H9 (cell line): Measurements from ENCODE around the gene ST6GAL1. TPM values are rescaled to one million over a fixed set of nuclear protein-coding genes. Genes with fewer than 3 reads are reported as not detected.
A peak's percentile ranks its signal among the peaks of the same experiment; 100 is the strongest.
"Not testable (repeated sequence)": the region's sequence is repeated elsewhere in the genome, so short reads cannot be mapped to it uniquely, and the experiment has no call there.

ENCODE experiments used
- DNase-seq: peaks from one replicate; pipeline ENCODE4 v3.0.0-alpha.2; 2017
- H2AFZ ChIP-seq: one replicate; pipeline ENCODE4 v1.6.1; 2013; ENCODE audit warnings: mild to moderate bottlenecking, low read length, control low read depth, moderate library complexity
- H2AK5ac ChIP-seq: 2 replicates; pipeline ENCODE4 v1.6.1; 2013; ENCODE audit warnings: low read length, control low read depth, mixed read lengths; ENCODE audit not compliant: insufficient read length
- H2BK120ac ChIP-seq: one replicate; pipeline ENCODE4 v1.6.1; 2013; ENCODE audit warnings: low read depth, mild to moderate bottlenecking, low read length, control low read depth, inconsistent platforms; ENCODE audit not compliant: poor library complexity, severe bottlenecking
- H2BK12ac ChIP-seq: 2 replicates; pipeline ENCODE4 v1.6.1; 2013; ENCODE audit warnings: low read length, control low read depth, mixed read lengths, low read depth; ENCODE audit not compliant: insufficient read length
- H2BK15ac ChIP-seq: 2 replicates; pipeline ENCODE4 v1.6.1; 2013; ENCODE audit warnings: low read depth, low read length, control low read depth
- H2BK20ac ChIP-seq: one replicate; pipeline ENCODE4 v1.6.1; 2013; ENCODE audit warnings: low read depth, mild to moderate bottlenecking, low read length, control low read depth, inconsistent platforms; ENCODE audit not compliant: poor library complexity, severe bottlenecking
- H2BK5ac ChIP-seq: 2 replicates; pipeline ENCODE4 v1.6.1; 2013; ENCODE audit warnings: low read length, control low read depth, mixed read lengths; ENCODE audit not compliant: insufficient read length
- H3K14ac ChIP-seq: 2 replicates; pipeline ENCODE4 v1.6.1; 2013; ENCODE audit warnings: low read length, control low read depth; ENCODE audit not compliant: insufficient read depth
- H3K18ac ChIP-seq: 2 replicates; pipeline ENCODE4 v1.6.1; 2013; ENCODE audit warnings: low read depth, mild to moderate bottlenecking, mixed read lengths, low read length, control low read depth; ENCODE audit not compliant: insufficient read length
- H3K23ac ChIP-seq: 2 replicates; pipeline ENCODE4 v1.6.1; 2013; ENCODE audit warnings: low read length, control low read depth, mixed read lengths, low read depth; ENCODE audit not compliant: insufficient read length
- H3K23me2 ChIP-seq: 2 replicates; pipeline ENCODE4 v1.6.1; 2013; ENCODE audit warnings: low read depth, mild to moderate bottlenecking, mixed read lengths, low read length, control low read depth; ENCODE audit not compliant: insufficient read length, poor library complexity, severe bottlenecking
- H3K27ac ChIP-seq: 2 replicates; pipeline ENCODE4 v1.5.1; 2013; ENCODE audit warnings: low read length, control low read depth, mixed read lengths, low read depth; ENCODE audit not compliant: insufficient read length
- H3K27me3 ChIP-seq: 2 replicates; pipeline ENCODE4 v1.6.1; 2013; ENCODE audit warnings: low read length, control low read depth, inconsistent platforms; ENCODE audit not compliant: insufficient read depth
- H3K4ac ChIP-seq: 2 replicates; pipeline ENCODE4 v1.6.1; 2013; ENCODE audit warnings: low read depth, mild to moderate bottlenecking, control low read depth, inconsistent platforms, low read length, moderate library complexity
- H3K4me1 ChIP-seq: 2 replicates; pipeline ENCODE4 v1.6.1; 2013; ENCODE audit warnings: low read length, control low read depth, inconsistent platforms; ENCODE audit not compliant: insufficient read depth
- H3K4me2 ChIP-seq: 2 replicates; pipeline ENCODE4 v1.6.1; 2013; ENCODE audit warnings: low read length, control low read depth, mixed read lengths; ENCODE audit not compliant: insufficient read length, insufficient read depth
- H3K56ac ChIP-seq: 2 replicates; pipeline ENCODE4 v1.6.1; 2013; ENCODE audit warnings: low read depth, mild to moderate bottlenecking, mixed read lengths, low read length, control low read depth; ENCODE audit not compliant: insufficient read length
- H3K79me1 ChIP-seq: 2 replicates; pipeline ENCODE4 v1.6.1; 2013; ENCODE audit warnings: low read depth, mild to moderate bottlenecking, moderate library complexity, low read length, control low read depth, inconsistent platforms; ENCODE audit not compliant: insufficient read depth, poor library complexity, severe bottlenecking
- H3K79me2 ChIP-seq: 2 replicates; pipeline ENCODE4 v1.6.1; 2013; ENCODE audit warnings: low read length, control low read depth, inconsistent platforms; ENCODE audit not compliant: insufficient read depth
- H3K9ac ChIP-seq: 2 replicates; pipeline ENCODE4 v1.6.1; 2013; ENCODE audit warnings: low read length, control low read depth, mixed read lengths; ENCODE audit not compliant: insufficient read length; ENCODE audit errors: extremely low read depth
- H3K9me3 ChIP-seq: one replicate; pipeline ENCODE4 v1.6.1; 2013; ENCODE audit warnings: low read depth, low read length, inconsistent platforms; ENCODE audit not compliant: control insufficient read depth
- H3T11ph ChIP-seq: one replicate; pipeline ENCODE4 v1.6.1; 2013; ENCODE audit warnings: mild to moderate bottlenecking, low read length, control low read depth, inconsistent platforms
- H4K20me1 ChIP-seq: one replicate; pipeline ENCODE4 v1.6.1; 2013; ENCODE audit not compliant: control insufficient read depth, insufficient read length, insufficient read depth
- H4K5ac ChIP-seq: 2 replicates; pipeline ENCODE4 v1.6.1; 2013; ENCODE audit warnings: low read depth, mild to moderate bottlenecking, mixed read lengths, low read length, control low read depth; ENCODE audit not compliant: insufficient read length
- H4K8ac ChIP-seq: replicated peaks from 2 replicates; pipeline ENCODE4 v1.6.1; 2013; ENCODE audit warnings: low read length, control low read depth, mixed read lengths, low read depth; ENCODE audit not compliant: insufficient read length
- H4K91ac ChIP-seq: 2 replicates; pipeline ENCODE4 v1.6.1; 2013; ENCODE audit warnings: low read depth, mild to moderate bottlenecking, moderate library complexity, mixed read lengths, low read length, control low read depth; ENCODE audit not compliant: insufficient read length
- H3K27ac Mint-ChIP-seq, 3 experiments: 2 replicates in 2 of 3; 3 replicates in 1 of 3; pipeline ENCODE4 v1.8.0; 2020 to 2021; ENCODE audit warnings: mixed read lengths in 3 of 3, mild to moderate bottlenecking in 1 of 3, moderate library complexity in 1 of 3
- H3K27me3 Mint-ChIP-seq: 2 replicates; pipeline ENCODE4 v1.8.0; 2021; ENCODE audit warnings: low read depth, mild to moderate bottlenecking, moderate library complexity, mixed read lengths
- H3K36me3 Mint-ChIP-seq, 3 experiments: 2 replicates in 2 of 3; 3 replicates in 1 of 3; pipeline ENCODE4 v1.8.0; 2020 to 2021; ENCODE audit warnings: low read depth in 3 of 3, mixed read lengths in 3 of 3; ENCODE audit not compliant: insufficient read depth in 1 of 3
- H3K4me1 Mint-ChIP-seq, 2 experiments: 2 replicates each; pipeline ENCODE4 v1.8.0; 2020; ENCODE audit warnings: mixed read lengths in 2 of 2
- H3K4me3 Mint-ChIP-seq, 2 experiments: 2 replicates in 1 of 2; 3 replicates in 1 of 2; pipeline ENCODE4 v1.8.0; 2020 to 2021; ENCODE audit warnings: mild to moderate bottlenecking in 2 of 2, mixed read lengths in 2 of 2, moderate library complexity in 1 of 2
- H3K9me3 Mint-ChIP-seq, 2 experiments: 2 replicates in 1 of 2; 3 replicates in 1 of 2; pipeline ENCODE4 v1.8.0; 2020; ENCODE audit warnings: mild to moderate bottlenecking in 2 of 2, mixed read lengths in 2 of 2, moderate library complexity in 1 of 2
- WGBS: extraction: QIAGEN DNeasy Blood & Tissue Kit; methylation state at CpG from one replicate; pipeline ENCODE4 v1.1.7; 2013; ENCODE audit warnings: missing lambda C conversion rate, low lambda C conversion rate, mixed read lengths; ENCODE audit not compliant: insufficient read length; ENCODE audit errors: extremely low coverage; 5-methylcytosine and 5-hydroxymethylcytosine counted together
- total RNA-seq: library from RNA; stranded (reverse); gene quantifications from 2 replicates; pipeline ENCODE4 v1.2.1, GENCODE V29; 2021
- TF ChIP-seq, protein P1 (sequence below): fragments of 200-600 bp; sonication (generic); conservative IDR thresholded peaks from 3 replicates; pipeline ENCODE4 v1.8.0; 2021; ENCODE audit warnings: antibody characterized with exemption, mild to moderate bottlenecking

Gene ST6GAL1
- total RNA-seq, 1 experiment from 2014 or later, result 139 TPM

DNA sequence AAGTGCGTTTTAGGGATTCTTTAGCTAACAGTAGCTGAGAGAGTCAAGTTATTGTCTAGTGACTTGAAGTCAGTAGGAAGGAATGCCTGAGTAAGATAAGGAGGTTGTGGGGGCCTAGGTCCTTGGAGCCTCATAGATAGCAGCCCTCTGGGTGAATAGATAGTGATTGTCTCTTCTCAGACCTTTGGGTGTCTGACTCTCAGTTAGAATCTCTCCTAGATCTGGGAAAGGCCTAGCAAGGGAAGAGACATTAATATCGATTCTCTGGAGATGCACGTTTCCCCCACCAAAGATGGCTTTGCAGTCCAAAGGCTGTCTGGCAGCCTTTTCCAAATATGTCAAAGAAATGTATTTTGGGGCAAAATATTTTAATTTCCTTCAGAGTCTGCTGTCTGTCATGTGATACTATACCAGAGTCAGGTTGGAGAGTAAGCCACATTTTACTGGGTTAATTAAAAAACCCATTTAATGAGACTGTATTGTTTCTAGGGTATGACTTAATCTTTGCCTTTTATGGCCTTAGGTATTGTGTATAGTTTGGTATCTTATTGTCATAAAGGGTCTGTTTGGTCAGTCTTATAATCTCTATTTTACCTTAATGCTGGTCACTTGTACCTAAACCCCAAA lies 92.2 kb downstream of the ST6GAL1 start:
- Histone ChIP-seq H2BK5ac (no peak overlapping the region), H4K91ac (no peak overlapping the region), H3K4ac (no peak overlapping the region), H3K9me3 (no peaks in the 10 kb centered on the region), H2BK15ac (no peak overlapping the region), H3T11ph (no peak overlapping the region), H3K4me2 (no peak overlapping the region), H4K8ac (no peak overlapping the region), H4K5ac (no peak overlapping the region), H3K23me2 (no peaks in the 10 kb centered on the region), H2BK12ac (no peak overlapping the region), H3K23ac (no peak overlapping the region), H4K20me1 (no peaks in the 10 kb centered on the region), H3K27me3 (no peaks in the 10 kb centered on the region), H3K56ac (no peak overlapping the region), H3K4me1 (no peaks in the 10 kb centered on the region), H3K14ac (no peak overlapping the region), H3K79me2 (no peaks in the 10 kb centered on the region; the same call in 1 of the 2 replicates), H2AK5ac (no peak overlapping the region), H2AFZ (no peak overlapping the region), H2BK20ac (no peak overlapping the region), H3K27ac (no peak overlapping the region), H3K9ac (no peak overlapping the region), H3K18ac (no peak overlapping the region), H2BK120ac (no peak overlapping the region), H3K79me1 (no peaks in the 10 kb centered on the region)
- H3K27ac Mint-ChIP-seq, result peak overlapping the region in 1 of 3 experiments; percentile 82; a peak in 1 of 7 replicates
- peaks cover 6 to 29% (median 6%) of the 10 kb centered on the region in 3 experiments; a peak in 6 of 7 replicates for H3K36me3 Mint-ChIP-seq
- H3K9me3 Mint-ChIP-seq, result no peaks in the 10 kb centered on the region
- no peak overlapping the region for H3K4me3 Mint-ChIP-seq
- H3K27me3 Mint-ChIP-seq, result no peaks in the 10 kb centered on the region
- TF ChIP-seq, protein P1, sequence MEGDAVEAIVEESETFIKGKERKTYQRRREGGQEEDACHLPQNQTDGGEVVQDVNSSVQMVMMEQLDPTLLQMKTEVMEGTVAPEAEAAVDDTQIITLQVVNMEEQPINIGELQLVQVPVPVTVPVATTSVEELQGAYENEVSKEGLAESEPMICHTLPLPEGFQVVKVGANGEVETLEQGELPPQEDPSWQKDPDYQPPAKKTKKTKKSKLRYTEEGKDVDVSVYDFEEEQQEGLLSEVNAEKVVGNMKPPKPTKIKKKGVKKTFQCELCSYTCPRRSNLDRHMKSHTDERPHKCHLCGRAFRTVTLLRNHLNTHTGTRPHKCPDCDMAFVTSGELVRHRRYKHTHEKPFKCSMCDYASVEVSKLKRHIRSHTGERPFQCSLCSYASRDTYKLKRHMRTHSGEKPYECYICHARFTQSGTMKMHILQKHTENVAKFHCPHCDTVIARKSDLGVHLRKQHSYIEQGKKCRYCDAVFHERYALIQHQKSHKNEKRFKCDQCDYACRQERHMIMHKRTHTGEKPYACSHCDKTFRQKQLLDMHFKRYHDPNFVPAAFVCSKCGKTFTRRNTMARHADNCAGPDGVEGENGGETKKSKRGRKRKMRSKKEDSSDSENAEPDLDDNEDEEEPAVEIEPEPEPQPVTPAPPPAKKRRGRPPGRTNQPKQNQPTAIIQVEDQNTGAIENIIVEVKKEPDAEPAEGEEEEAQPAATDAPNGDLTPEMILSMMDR, result no peak
- peaks cover 23 to 24% of the 10 kb centered on the region in 2 experiments; a peak in 3 of 4 replicates for H3K4me1 Mint-ChIP-seq
- no CpG with 5 or more reads among the region's 3 CpGs for WGBS
- DNase-seq, result no peak

DNA sequence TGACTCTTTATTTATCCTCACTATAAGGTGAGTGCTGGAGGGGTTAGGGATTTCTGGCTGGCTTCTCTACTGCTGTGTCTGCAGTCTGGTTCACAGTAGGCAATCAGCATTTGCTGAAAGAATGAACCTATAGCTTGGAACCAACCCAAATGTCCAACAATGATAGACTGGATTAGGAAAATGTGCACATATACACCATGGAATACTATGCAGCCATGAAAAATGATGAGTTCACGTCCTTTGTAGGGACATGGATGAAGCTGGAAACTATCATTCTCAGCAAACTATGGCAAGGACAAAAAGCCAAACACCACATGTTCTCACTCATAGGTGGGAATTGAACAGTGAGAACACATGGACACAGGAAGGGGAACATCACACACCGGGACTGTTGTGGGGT lies 93.0 kb downstream of the ST6GAL1 start:
- not testable (repeated sequence) for H2AK5ac ChIP-seq, H3K56ac ChIP-seq, H3K23ac ChIP-seq, H4K8ac ChIP-seq, H4K91ac ChIP-seq, H3K27ac Mint-ChIP-seq, H3K4ac ChIP-seq, H3K9me3 Mint-ChIP-seq, H2BK15ac ChIP-seq, H4K20me1 ChIP-seq, H3K23me2 ChIP-seq, H2BK5ac ChIP-seq, H4K5ac ChIP-seq, H2AFZ ChIP-seq, H2BK12ac ChIP-seq, H3K79me1 ChIP-seq, H3K27ac ChIP-seq, DNase-seq, H3T11ph ChIP-seq, H2BK20ac ChIP-seq, H2BK120ac ChIP-seq, H3K18ac ChIP-seq, H3K4me1 ChIP-seq, H3K9ac ChIP-seq, H3K27me3 ChIP-seq, H3K4me2 ChIP-seq, H3K79me2 ChIP-seq, H3K14ac ChIP-seq, H3K27me3 Mint-ChIP-seq, H3K4me3 Mint-ChIP-seq, H3K9me3 ChIP-seq
- peaks cover 4 to 22% (median 6%) of the 10 kb centered on the region in 3 experiments; a peak in 6 of 7 replicates for H3K36me3 Mint-ChIP-seq
- WGBS, result no CpG with 5 or more reads among the region's 2 CpGs
- H3K4me1 Mint-ChIP-seq, result peaks cover 18 to 26% of the 10 kb centered on the region in 2 experiments; a peak in 3 of 4 replicates
